Measurements from ENCODE around the gene SELE. TPM values are rescaled to one million over a fixed set of nuclear protein-coding genes. Genes with fewer than 3 reads are reported as not detected.
"Not testable (repeated sequence)": the region's sequence is repeated elsewhere in the genome, so short reads cannot be mapped to it uniquely, and the experiment has no call there.

Gene SELE
- total RNA-seq, 1 experiment from 2014 or later = not detected

DNA sequence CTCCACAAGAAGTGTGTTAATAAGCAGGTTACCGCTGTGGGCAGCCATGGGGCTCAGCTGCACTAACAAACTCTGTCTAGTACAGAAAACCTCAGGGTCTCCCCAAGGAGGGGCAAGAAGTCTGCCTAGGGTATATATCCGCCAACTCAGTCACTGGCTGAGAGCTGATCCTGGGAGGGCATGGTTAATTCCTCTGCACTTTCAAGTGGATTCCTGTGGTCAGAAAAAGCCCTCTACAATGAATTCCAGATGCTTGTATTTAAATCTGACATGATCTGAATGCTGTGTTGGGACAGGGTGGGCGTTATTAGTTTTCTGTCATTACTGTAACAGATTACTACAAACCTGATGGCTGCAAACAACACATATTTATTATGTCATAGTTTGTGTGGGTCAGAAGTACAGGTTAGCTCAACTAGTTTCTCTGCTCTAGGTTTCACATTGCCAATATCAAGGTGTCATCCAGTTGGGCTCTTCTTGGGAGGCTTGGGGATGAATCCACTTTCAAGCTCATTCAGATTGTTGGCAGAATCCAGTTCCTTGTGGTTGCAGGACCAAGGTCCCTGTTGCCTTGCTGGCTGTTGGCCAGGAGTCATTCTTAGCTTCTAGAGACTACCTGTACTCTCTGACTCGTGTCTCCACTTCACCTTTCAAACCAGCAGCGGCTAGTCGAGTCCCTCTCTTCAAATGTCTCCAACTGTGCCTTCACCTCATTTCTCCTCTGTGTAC, 8.0 kb upstream of the SELE start:
- H3K27me3 ChIP-seq (ENCODE audit: control insufficient read depth, insufficient read depth, low read length) = peaks cover 4% of the 10 kb centered on the region; the same call in 1 of the 2 replicates
- no peaks in the 10 kb centered on the region for H3K36me3 ChIP-seq (replicated peaks; ENCODE audit: control insufficient read depth, insufficient read depth, low read length)
- no peak for DNase-seq
- H3K4me3 ChIP-seq (ENCODE audit: insufficient read depth, low read depth, low read length) = no peak overlapping the region

DNA sequence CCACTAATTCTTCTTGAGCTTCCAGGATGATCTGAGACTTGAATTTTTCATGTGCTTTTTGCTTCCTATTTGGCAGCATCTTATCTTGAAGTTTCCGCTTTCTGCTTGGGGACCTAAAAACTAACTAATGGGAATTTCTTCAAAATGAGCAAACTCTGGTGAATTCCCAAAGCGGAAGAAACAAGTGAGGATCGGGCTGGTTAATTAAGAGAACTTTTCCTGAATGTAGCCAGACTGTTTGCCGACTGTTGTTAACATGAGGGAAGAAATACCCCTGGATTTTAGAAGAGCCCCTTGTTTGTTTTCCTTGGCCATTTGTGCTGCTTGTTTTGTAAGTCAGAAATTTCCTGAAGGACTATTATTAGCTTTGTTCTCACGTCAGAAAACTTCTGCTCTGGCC, 6.1 kb upstream of the SELE start:
- Histone ChIP-seq H3K4me3 (ENCODE audit: insufficient read depth, low read depth, low read length) (no peak overlapping the region), H3K27me3 (ENCODE audit: control insufficient read depth, insufficient read depth, low read length) (peaks cover 4% of the 10 kb centered on the region; the same call in 1 of the 2 replicates), H3K36me3 (replicated peaks; ENCODE audit: control insufficient read depth, insufficient read depth, low read length) (no peaks in the 10 kb centered on the region)
- no peak for DNase-seq

DNA sequence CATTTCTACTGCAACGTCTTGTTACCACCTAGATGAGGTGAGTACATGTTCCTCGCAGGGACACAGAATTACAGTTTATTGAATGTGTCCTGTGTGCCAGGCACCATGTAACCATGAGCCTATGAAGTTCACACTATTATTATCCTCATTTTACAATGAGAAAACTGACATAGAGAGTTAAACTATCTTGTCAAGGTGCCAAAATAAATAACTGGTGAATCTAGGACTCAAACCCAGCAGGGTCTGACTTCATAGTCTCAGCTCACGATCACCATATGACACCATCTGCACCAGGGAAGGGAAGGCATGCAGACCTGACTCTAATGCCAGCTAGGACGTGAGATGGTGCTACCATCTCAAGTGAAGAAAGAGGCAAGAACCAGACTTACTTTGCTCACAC, 2.4 kb downstream of the SELE start:
- DNase-seq = no peak
- Histone ChIP-seq H3K27me3 (ENCODE audit: control insufficient read depth, insufficient read depth, low read length) (no peaks in the 10 kb centered on the region), H3K36me3 (replicated peaks; ENCODE audit: control insufficient read depth, insufficient read depth, low read length) (no peaks in the 10 kb centered on the region), H3K4me3 (ENCODE audit: insufficient read depth, low read depth, low read length) (no peak overlapping the region)

DNA sequence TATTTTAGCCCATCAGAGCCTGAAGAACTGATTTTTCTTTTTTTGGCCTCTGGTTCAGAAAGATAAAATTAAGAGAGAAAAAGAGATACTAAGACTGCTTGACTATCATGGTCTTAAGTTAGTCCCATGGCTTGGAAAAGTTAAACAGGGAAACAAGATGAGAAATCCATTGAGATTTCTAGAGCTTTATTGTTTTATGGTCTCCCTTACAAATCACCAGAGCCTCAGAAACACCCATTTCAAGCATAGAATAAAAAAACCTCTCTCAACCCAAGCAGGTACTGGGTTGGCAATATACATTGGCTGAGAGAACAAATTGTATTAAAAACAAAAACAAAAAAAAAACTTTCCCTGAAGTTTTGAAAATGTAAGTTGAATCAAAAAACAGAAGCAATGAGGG, 3.9 kb downstream of the SELE start:
- DNase-seq = no peak
- no peak overlapping the region for H3K4me3 ChIP-seq (ENCODE audit: insufficient read depth, low read depth, low read length)
- no peaks in the 10 kb centered on the region for H3K27me3 ChIP-seq (ENCODE audit: control insufficient read depth, insufficient read depth, low read length)
- no peaks in the 10 kb centered on the region for H3K36me3 ChIP-seq (replicated peaks; ENCODE audit: control insufficient read depth, insufficient read depth, low read length)

DNA sequence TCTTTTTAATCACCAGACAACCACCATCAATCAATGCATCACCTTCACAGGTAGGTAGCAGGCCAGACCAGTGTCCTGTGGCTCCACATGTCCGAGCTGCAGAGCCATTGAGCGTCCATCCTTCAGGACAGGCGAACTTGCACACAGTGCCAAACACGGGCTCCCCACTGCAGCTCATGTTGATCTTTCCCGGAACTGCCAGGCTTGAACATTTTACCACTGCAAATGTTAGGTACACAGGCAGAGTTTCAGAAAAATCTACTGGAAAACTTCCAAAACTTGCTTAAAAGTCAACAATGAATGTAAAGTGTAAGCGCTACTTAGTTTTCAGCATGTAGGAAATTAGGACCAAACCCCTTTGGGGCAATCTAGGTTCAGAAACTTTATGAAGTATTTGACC, 6.6 kb downstream of the SELE start:
- H3K27me3 ChIP-seq (ENCODE audit: control insufficient read depth, insufficient read depth, low read length) = no peaks in the 10 kb centered on the region
- H3K4me3 ChIP-seq (ENCODE audit: insufficient read depth, low read depth, low read length) = no peak overlapping the region
- H3K36me3 ChIP-seq (replicated peaks; ENCODE audit: control insufficient read depth, insufficient read depth, low read length) = no peaks in the 10 kb centered on the region
- DNase-seq = no peak

DNA sequence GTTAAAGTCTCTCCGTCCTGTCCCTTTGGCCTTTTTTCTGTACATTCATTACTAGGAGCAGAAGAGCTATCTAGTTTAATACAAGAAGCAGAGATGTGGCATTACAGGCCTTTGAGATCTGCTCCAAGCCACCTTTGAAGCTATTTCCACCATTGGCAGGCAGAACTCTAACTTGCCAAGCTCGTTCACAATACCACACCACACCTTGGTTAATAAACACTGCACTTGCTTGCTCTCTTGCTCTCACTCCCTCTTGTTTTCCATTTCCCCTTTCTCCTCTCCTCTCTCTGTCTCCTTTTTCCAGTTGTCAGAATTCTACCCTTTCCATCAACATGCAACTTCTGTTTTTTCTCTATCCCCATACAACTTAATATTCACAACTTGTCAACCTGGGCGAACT, 7.0 kb downstream of the SELE start:
- no peak for DNase-seq
- Histone ChIP-seq H3K27me3 (ENCODE audit: control insufficient read depth, insufficient read depth, low read length) (no peaks in the 10 kb centered on the region), H3K36me3 (replicated peaks; ENCODE audit: control insufficient read depth, insufficient read depth, low read length) (no peaks in the 10 kb centered on the region), H3K4me3 (ENCODE audit: insufficient read depth, low read depth, low read length) (no peak overlapping the region)

DNA sequence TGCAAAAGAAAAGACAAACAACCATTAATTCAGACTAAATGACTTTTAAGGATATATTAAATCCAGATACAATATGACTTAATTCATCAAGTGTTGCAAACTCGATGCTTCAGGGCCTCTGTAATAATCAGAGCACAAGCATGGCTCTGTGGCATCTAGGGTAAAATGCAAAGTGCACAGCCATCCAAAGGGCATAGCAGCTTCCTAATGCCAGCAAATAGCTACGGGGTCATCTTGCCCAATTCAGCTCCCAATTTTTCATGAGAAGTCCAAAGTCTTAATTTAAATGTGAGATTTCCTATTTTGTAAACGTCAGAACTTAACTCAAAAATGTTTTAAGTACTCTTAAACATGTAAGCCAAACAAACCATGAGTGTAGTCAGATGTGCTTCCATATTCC, 7.9 kb downstream of the SELE start:
- Histone ChIP-seq H3K27me3 (ENCODE audit: control insufficient read depth, insufficient read depth, low read length) (no peaks in the 10 kb centered on the region), H3K4me3 (ENCODE audit: insufficient read depth, low read depth, low read length) (no peak overlapping the region), H3K36me3 (replicated peaks; ENCODE audit: control insufficient read depth, insufficient read depth, low read length) (no peaks in the 10 kb centered on the region)
- DNase-seq = no peak

DNA sequence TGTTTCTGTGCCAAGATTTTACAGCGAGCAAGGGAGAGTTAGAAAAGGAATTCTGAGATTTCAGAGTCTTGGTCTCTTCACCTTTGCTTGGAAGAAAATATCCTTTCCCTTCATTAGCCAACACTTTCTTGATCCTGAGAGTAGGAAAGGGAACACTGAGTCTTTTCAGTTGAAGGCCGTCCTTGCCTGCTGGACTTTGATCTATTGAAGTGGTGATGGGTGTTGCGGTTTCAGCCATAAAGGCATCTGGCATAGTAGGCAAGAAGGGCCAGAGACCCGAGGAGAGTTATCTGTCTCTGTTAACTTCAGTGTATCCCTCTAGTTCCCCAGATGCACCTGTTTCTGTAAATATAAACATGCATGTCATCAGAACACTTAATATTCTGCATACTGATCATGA, 9.7 kb downstream of the SELE start:
- no peak for DNase-seq
- H3K4me3 ChIP-seq (ENCODE audit: insufficient read depth, low read depth, low read length) = no peak overlapping the region
- H3K27me3 ChIP-seq (ENCODE audit: control insufficient read depth, insufficient read depth, low read length) = no peaks in the 10 kb centered on the region
- no peaks in the 10 kb centered on the region for H3K36me3 ChIP-seq (replicated peaks; ENCODE audit: control insufficient read depth, insufficient read depth, low read length)

DNA sequence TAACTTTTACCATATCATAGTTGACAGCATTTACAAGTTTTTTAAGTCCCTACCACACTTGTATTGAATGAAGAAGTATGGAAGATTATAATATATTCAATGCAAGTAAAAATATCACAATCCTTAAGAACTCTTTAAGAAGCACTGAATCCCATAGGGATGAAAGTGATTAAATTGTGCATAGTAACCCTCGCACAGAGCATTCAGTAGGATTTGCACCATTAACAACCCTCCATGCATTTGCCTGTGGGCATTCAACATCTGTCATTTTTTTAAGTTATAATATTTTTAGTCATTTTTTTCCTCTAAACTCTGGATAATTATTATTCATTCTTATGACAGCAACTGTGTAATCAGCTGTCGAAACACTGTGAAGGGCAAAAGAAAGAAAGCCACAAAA, 10.1 kb downstream of the SELE start:
- Histone ChIP-seq H3K4me3 (ENCODE audit: insufficient read depth, low read depth, low read length) (no peak overlapping the region), H3K27me3 (ENCODE audit: control insufficient read depth, insufficient read depth, low read length) (no peaks in the 10 kb centered on the region), H3K36me3 (replicated peaks; ENCODE audit: control insufficient read depth, insufficient read depth, low read length) (no peaks in the 10 kb centered on the region)
- DNase-seq = no peak

DNA sequence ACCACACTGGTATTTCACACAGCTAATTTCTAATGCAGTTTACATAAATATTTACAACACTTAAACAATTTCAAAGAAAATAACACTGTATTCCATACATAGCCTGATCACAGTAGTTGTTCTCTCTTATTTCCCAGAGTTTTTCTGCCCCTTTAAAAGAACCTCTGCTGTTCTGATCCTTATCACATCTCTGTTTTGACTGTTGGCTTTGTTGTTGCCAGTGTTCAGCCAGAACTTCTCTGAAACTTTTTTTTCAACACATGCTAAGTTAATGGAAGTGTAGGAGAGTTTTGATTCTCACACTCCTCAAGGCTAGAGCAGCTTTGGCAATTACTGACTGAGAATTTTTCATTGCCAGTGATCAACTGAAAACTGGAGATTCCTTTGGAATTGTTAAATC, 11.1 kb downstream of the SELE start:
- no peaks in the 10 kb centered on the region for H3K27me3 ChIP-seq (ENCODE audit: control insufficient read depth, insufficient read depth, low read length)
- H3K4me3 ChIP-seq (ENCODE audit: insufficient read depth, low read depth, low read length) = no peak overlapping the region

DNA sequence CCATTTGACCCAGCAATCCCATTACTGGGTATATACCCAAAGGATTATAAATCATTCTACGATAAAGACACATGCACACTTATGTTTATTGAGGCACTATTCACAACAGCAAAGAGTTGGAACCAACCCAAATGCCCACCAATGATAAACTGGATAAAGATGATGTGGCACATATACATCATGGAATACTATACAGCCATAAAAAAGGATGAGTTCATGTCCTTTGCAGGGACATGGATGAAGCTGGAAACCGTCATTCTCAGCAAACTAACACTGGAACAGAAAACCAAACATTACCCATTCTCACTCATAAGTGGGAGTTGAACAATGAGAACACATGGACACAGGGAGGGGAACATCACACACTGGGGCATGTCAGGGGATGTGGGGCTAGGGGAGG, 18.8 kb downstream of the SELE start:
- H3K27me3 ChIP-seq (ENCODE audit: control insufficient read depth, insufficient read depth, low read length); H3K4me3 ChIP-seq (ENCODE audit: insufficient read depth, low read depth, low read length); H3K36me3 ChIP-seq (replicated peaks; ENCODE audit: control insufficient read depth, insufficient read depth, low read length); DNase-seq: not testable (repeated sequence)

More for the DNA sequence above, 11.1 kb downstream of the SELE start:
- DNase-seq = no peak
- H3K36me3 ChIP-seq (replicated peaks; ENCODE audit: control insufficient read depth, insufficient read depth, low read length) = no peaks in the 10 kb centered on the region

DNA sequence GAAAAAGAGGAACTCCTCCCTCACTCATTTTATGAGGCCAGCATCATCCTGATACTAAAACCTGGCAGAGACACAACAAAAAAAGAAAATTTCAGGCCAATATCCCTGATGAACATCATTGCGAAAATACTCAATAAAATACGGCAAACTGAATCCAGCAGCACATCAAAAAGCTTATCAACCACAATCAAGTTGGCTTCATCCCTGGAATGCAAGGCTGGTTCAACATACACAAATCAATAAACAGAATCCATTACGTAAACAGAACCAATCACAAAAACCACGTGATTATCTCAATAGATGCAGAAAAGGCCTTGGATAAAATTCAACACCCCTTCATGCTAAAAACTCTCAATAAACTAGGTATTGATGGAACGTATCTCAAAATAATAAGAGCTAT, 20.8 kb downstream of the SELE start:
- not testable (repeated sequence) for H3K36me3 ChIP-seq (replicated peaks; ENCODE audit: control insufficient read depth, insufficient read depth, low read length); H3K27me3 ChIP-seq (ENCODE audit: control insufficient read depth, insufficient read depth, low read length); DNase-seq; H3K4me3 ChIP-seq (ENCODE audit: insufficient read depth, low read depth, low read length)

DNA sequence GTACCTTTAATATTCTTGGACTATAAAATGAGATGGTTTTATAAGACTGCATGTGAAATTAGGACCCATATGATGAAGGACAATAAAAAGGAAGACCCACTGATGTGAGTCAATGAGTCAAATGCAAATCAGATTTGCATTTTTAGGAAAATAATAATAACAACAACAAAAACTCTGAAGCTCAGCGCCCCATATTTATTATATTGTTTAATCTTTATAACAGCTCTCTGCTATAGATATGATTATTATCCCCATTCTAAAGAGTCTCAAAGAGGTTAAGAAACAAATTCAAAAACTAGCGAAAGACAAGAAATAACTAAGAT, 21.6 kb downstream of the SELE start:
- no peaks in the 10 kb centered on the region for H3K36me3 ChIP-seq (replicated peaks; ENCODE audit: control insufficient read depth, insufficient read depth, low read length)
- no peaks in the 10 kb centered on the region for H3K27me3 ChIP-seq (ENCODE audit: control insufficient read depth, insufficient read depth, low read length)
- no peak for DNase-seq
- H3K4me3 ChIP-seq (ENCODE audit: insufficient read depth, low read depth, low read length) = no peak overlapping the region

DNA sequence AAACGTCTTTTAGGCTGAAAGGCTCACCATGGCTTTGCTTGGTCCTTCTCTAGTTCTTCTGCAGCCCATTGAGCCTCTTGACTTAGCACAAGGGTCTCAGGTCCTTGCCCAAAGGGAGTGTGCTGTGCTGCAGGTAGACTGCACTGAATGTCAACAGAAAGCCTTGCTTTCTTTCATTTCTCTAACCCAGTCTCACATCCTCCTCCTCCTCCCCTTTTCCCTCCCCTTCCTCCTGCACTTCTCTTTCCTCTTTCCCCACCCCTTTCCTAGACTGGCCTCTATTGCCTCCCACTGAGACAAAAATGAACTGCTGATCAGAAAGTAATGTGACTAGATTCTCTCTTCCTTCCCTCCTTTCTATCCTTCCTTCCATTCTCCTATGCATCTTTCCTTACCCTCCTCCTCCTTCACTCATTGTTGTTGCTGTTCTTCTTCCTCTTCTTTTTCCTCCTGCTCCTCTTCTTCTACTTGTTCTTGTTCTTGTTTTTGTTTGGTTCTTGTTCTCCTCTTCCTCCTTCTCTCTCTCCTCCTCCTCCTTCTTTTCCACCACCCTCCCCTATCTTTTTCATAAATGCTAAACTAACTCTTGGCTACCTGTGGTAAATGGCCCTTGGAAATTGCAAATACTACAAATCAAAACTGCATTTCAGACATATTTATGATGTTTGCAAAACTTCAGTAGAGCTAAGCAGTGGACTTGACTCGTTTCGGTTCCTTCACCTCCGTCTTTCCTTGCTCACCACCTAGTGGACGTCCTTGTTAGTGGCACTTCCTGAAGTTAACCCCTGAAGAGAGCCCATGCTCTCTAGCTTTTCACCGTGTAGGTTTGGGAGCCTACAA, 22.2 kb downstream of the SELE start, which contains the start of gene SELL:
Gene SELL (minus strand): TSS at position 152 of the 840 bp plus-strand sequence. CDS start 122 bp downstream, at position 30.
- DNase-seq = peak; percentile 15
- Histone ChIP-seq H3K36me3 (replicated peaks; ENCODE audit: control insufficient read depth, insufficient read depth, low read length) (no peaks in the 10 kb centered on the region), H3K4me3 (ENCODE audit: insufficient read depth, low read depth, low read length) (no peak within 1 kb of the TSS), H3K27me3 (ENCODE audit: control insufficient read depth, insufficient read depth, low read length) (no peaks in the 10 kb centered on the region)

DNA sequence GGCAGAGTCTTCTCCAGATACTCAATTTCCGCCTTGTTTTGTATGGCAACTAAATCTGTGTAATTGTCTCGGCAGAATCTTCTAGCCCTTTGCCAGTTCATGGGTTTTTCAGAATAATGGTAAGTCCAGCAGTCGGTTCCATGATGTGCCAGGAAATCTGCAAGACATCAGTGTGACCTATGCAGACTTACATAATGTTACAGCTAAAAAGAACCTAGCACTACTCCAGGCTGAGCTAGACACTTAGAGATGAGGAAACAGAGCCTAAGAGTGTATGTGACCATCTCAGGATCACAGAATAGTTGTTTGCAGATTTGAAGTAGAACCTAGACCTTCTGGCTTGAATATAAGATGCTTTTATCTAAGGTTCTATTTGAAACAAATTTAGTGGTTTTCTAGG, 25.2 kb downstream of the SELE start:
- DNase-seq = no peak
- no peaks in the 10 kb centered on the region for H3K27me3 ChIP-seq (ENCODE audit: control insufficient read depth, insufficient read depth, low read length)
- no peak overlapping the region for H3K4me3 ChIP-seq (ENCODE audit: insufficient read depth, low read depth, low read length)
- H3K36me3 ChIP-seq (replicated peaks; ENCODE audit: control insufficient read depth, insufficient read depth, low read length) = no peaks in the 10 kb centered on the region
